Thyroid gland (tissue), 4 donors: Measurements from ENCODE around the gene HOXC11. TPM values are rescaled to one million over a fixed set of nuclear protein-coding genes. Genes with fewer than 3 reads are reported as not detected.

Source experiments
- DNase-seq, 2 donors: peaks; one replicate each; pipeline ENCODE4 v3.0.0-alpha.2; 2019
- H3K27ac ChIP-seq, 3 donors: fragments of 200-600 bp; sonication (generic); 1 replicate in 2 of 3; 2 replicates in 1 of 3; pipeline ENCODE4 v1.5.1; 2016 to 2019; ENCODE audit warnings: mild to moderate bottlenecking in 1 of 3, moderate library complexity in 1 of 3
- H3K27me3 ChIP-seq: fragments of 200-600 bp; sonication (generic); one replicate; pipeline ENCODE4 v1.5.1; 2019
- H3K36me3 ChIP-seq, 2 donors: fragments of 200-600 bp; sonication (generic); one replicate each; pipeline ENCODE4 v1.5.1; 2016 to 2019
- H3K4me1 ChIP-seq, 2 donors: fragments of 200-600 bp; sonication (generic); one replicate each; pipeline ENCODE4 v1.5.1; 2017 to 2019
- H3K4me3 ChIP-seq, 3 donors: fragments of 200-600 bp; sonication (generic); replicated peaks in 1 of 3; 1 replicate in 2 of 3; 2 replicates in 1 of 3; pipeline ENCODE4 v1.5.1; 2016; ENCODE audit warnings: mild to moderate bottlenecking in 1 of 3
- H3K9me3 ChIP-seq: fragments of 200-600 bp; sonication (generic); one replicate; pipeline ENCODE4 v1.5.1; 2017
- POLR2A ChIP-seq, 2 donors: fragments of 450-650 bp; IDR thresholded peaks; one replicate each; pipeline ENCODE4 v1.6.1; 2017; ENCODE audit warnings: antibody characterized with exemption in 2 of 2, mild to moderate bottlenecking in 2 of 2, moderate library complexity in 1 of 2
- WGBS, 2 donors: methylation state at CpG; one replicate each; pipeline ENCODE4 v1.1.5; 2017; 5-methylcytosine and 5-hydroxymethylcytosine counted together
- intact Hi-C: fragments of 100-400 bp; cut with DNase I; formaldehyde crosslinking; loops from one replicate; pipeline ENCODE4 v1.15.1; 2023
- total RNA-seq, 4 donors: library from RNA; depleted of rRNA; stranded (reverse); fragments of >200 nt; gene quantifications; one replicate each; pipeline ENCODE4 v1.2.3, GENCODE V29; 2016
- TF ChIP-seq, protein P1 (sequence below), 6 experiments: fragments of 200-600 bp in 3 of 6; fragments of 450-650 bp in 3 of 6; sonication (generic) in 3 of 6; IDR thresholded peaks; one replicate each; pipeline ENCODE4 v1.5.1; 2016 to 2019; ENCODE audit warnings: antibody characterized with exemption in 6 of 6, mild to moderate bottlenecking in 2 of 6, inconsistent platforms in 1 of 6, moderate library complexity in 1 of 6

Gene HOXC11
- total RNA-seq, 4 donors from 2014 or later, result not detected

DNA sequence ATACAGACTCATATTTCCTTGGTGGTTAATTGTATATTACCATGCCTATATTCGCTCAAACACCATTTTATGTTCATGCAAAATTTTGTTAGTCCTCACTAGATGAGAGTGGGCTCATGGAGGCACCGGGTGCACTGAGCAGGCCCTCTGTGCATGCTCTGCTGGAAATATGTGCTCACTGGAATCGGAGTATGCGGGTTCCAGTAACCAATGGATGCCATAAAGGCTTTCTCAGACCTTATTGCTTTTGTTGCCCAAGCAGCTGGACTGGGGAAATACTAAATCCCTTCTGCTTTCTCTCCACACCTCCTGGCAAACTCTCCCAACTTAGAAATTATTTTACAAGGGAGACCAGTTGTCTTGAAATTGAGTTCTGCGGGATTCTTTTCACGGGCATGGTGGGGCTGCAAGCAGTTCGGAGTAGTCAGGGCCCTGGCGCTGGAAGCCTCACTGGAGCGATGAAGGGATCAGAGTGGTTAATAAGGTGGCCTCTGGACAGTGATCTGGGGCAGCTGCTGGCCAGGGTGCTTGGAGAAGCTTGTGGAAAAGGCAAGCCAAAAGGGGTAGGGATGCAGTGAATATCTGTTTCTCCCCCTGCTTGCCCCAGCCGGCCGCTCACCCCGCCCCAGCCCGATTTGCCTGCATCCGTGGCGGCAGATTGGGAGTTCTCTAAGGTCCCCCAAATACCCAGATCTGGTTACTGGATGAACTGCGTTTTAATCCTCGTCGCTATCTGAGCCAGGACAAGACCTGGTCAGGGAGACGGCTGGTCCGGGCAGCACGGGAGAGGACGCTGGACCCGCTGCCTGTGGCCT lies 47.9 kb downstream of the HOXC11 start:
- no peak overlapping the region for H3K4me3 ChIP-seq
- intact Hi-C loops, result no loop called here
- TF ChIP-seq, protein P1, sequence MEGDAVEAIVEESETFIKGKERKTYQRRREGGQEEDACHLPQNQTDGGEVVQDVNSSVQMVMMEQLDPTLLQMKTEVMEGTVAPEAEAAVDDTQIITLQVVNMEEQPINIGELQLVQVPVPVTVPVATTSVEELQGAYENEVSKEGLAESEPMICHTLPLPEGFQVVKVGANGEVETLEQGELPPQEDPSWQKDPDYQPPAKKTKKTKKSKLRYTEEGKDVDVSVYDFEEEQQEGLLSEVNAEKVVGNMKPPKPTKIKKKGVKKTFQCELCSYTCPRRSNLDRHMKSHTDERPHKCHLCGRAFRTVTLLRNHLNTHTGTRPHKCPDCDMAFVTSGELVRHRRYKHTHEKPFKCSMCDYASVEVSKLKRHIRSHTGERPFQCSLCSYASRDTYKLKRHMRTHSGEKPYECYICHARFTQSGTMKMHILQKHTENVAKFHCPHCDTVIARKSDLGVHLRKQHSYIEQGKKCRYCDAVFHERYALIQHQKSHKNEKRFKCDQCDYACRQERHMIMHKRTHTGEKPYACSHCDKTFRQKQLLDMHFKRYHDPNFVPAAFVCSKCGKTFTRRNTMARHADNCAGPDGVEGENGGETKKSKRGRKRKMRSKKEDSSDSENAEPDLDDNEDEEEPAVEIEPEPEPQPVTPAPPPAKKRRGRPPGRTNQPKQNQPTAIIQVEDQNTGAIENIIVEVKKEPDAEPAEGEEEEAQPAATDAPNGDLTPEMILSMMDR (IDR thresholded peaks at IDR 0.05), result no peak
- peaks cover 71% of the 10 kb centered on the region for H3K27me3 ChIP-seq
- H3K27ac ChIP-seq, result no peak overlapping the region
- WGBS, 2 donors, result 36 to 38% methylated on average over 23 of the region's 23 CpGs
- H3K4me1 ChIP-seq, result peaks cover 6 to 28% of the 10 kb centered on the region in 2 donors
- no peaks in the 10 kb centered on the region for H3K36me3 ChIP-seq
- DNase-seq, result no peak
- H3K9me3 ChIP-seq, result no peaks in the 10 kb centered on the region

- Histone ChIP-seq H3K9me3 (no peaks in the 10 kb centered on the region), H3K27ac (no peak overlapping the region), H3K4me3 (no peak overlapping the region), H3K27me3 (peaks cover 70% of the 10 kb centered on the region), H3K4me1 (peaks cover 6 to 28% of the 10 kb centered on the region in 2 donors), H3K36me3 (no peaks in the 10 kb centered on the region)
- WGBS, 2 donors, result 17 to 30% methylated on average over 16 of the region's 16 CpGs
- intact Hi-C loops, result no loop called here
- DNase-seq, result no peak
- TF ChIP-seq POLR2A (IDR thresholded peaks at IDR 0.05), result no peak
- TF ChIP-seq, protein P1 (IDR thresholded peaks at IDR 0.05), result no peak
Measured at GRCh38 chr12:54021432-54022013, 48.6 kb downstream of the HOXC11 start.

DNA sequence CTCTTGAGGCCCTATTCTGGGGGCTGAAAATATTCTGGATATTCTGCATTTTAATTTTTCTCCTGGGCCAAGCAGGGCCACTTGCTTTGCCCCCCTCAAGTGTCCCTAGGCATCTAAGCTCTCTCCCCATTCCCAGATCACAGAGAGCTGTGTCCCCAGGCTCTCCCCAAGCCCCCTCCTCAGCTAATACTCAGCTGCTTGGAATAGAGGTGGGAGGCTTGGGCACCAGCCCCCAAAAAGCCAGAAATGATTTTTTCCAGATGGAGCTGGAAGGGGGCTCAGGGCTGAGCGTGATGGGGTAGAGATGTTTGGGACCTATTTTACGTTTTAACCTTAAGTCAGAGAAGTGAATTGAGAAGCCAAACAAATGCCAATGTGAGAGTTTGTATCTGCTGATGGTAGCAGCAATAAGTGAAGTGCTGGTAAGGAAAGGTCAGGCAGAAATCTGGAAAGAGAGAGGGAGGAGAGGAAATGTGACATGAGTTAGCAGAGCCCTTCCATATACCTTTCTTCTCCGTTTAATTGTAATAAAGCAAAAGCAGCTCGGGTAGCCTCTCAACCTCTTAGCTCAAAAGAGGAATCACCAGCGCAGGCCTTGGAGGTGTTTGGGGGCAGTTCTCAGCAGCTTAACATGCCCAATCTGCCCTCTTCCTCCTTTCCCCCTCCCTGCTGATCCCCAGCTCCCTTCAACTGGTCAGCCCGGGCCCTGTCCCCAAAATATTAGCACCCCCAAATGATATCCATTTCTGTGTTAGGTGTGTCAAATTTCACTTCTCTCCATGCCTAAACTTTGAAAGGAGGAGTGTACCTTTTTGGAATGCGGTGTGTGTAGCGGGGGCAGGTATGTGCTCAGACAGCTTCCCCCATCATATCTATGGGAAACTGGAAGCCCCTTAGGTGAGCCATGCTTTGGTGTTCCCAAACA lies 50.3 kb downstream of the HOXC11 start:
- no peak overlapping the region for H3K4me3 ChIP-seq
- TF ChIP-seq, protein P1 (IDR thresholded peaks at IDR 0.05), result no peak
- H3K27me3 ChIP-seq, result peaks cover 73% of the 10 kb centered on the region
- intact Hi-C loops, result no loop called here
- H3K9me3 ChIP-seq, result no peaks in the 10 kb centered on the region
- H3K27ac ChIP-seq, result no peak overlapping the region
- no peaks in the 10 kb centered on the region for H3K36me3 ChIP-seq
- DNase-seq, result no peak
- 18 to 33% methylated on average over 8 of the region's 8 CpGs for WGBS, 2 donors
- H3K4me1 ChIP-seq, result peaks cover 0 to 17% of the 10 kb centered on the region in 2 donors

- WGBS, 2 donors, result 17 to 20% methylated on average over 17 of the region's 17 CpGs
- peaks cover 75% of the 10 kb centered on the region for H3K27me3 ChIP-seq
- no peak for DNase-seq
- H3K4me3 ChIP-seq, result no peak overlapping the region
- TF ChIP-seq POLR2A (IDR thresholded peaks at IDR 0.05), result no peak
- TF ChIP-seq, protein P1 (IDR thresholded peaks at IDR 0.05), result no peak
- H3K36me3 ChIP-seq, result no peaks in the 10 kb centered on the region
- intact Hi-C loops, result no loop called here
- H3K4me1 ChIP-seq, result peaks cover 0 to 15% of the 10 kb centered on the region in 2 donors
- H3K27ac ChIP-seq, result no peak overlapping the region
- H3K9me3 ChIP-seq, result no peaks in the 10 kb centered on the region
Measured at GRCh38 chr12:54024127-54024526, 51.2 kb downstream of the HOXC11 start.
